GM12865 (cell line): ENCODE results near the gene ALDH1L2.

ENCODE experiments used
- DNase-seq: peaks from one replicate; pipeline ENCODE4 v3.0.0; 2010; ENCODE audit warnings: low read depth
- H3K4me3 ChIP-seq: 2 replicates; pipeline ENCODE4 v1.5.1; 2011; ENCODE audit warnings: mild to moderate bottlenecking, low read depth, low read length, control low read depth
- CTCF ChIP-seq: IDR thresholded peaks from 2 replicates; pipeline ENCODE4 v1.5.1; 2011; ENCODE audit warnings: low read length, control low read depth, low read depth, inconsistent platforms; ENCODE audit not compliant: insufficient read depth; ENCODE audit errors: missing control alignments

ALDH1L2 gene

DNA sequence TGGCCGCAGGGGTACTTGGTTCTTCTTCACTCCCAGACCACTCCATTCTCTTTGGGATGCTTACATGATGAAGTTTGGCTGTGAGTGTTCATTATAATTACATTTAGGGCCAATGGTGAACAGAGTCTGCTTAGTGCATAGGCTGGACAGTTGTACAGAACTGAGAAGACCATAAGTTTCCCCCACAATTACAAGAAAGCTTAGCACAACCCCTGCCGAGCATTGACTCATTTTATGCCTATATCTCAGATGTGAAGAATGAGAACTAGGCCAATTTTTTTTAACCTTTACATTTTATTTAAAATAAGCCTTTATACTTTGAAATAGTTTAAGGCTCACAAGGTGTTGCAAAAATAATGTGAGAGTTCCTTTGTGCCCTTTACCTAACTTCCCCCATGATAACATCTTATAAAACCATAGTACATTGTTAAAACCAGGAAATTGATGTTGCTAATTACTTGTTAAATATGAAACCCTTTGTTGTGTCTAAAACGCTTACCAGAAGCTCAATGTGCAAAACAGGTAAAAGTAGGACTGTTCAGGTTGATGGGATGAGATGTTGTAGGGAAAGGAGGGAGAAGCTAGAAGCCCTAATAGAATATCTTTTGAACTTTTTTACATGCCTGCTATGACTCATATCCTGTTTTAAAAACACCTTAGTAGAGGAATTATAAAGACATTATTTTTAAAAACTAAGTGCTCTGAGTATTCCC, 47.2 kb downstream of the ALDH1L2 start:
- no peak overlapping the region for H3K4me3 ChIP-seq
- no peak for TF ChIP-seq CTCF
- DNase-seq, result peak; percentile 37

GRCh38 chr12:105033851-105034250, 50.4 kb downstream of the ALDH1L2 start:
- TF ChIP-seq CTCF, result no peak
- DNase-seq, result peak; percentile 45
- H3K4me3 ChIP-seq, result no peak overlapping the region

- no peak for DNase-seq
- TF ChIP-seq CTCF, result no peak
- no peak overlapping the region for H3K4me3 ChIP-seq
Observed at GRCh38 chr12:105032703-105033357, 51.4 kb downstream of the ALDH1L2 start.

DNA sequence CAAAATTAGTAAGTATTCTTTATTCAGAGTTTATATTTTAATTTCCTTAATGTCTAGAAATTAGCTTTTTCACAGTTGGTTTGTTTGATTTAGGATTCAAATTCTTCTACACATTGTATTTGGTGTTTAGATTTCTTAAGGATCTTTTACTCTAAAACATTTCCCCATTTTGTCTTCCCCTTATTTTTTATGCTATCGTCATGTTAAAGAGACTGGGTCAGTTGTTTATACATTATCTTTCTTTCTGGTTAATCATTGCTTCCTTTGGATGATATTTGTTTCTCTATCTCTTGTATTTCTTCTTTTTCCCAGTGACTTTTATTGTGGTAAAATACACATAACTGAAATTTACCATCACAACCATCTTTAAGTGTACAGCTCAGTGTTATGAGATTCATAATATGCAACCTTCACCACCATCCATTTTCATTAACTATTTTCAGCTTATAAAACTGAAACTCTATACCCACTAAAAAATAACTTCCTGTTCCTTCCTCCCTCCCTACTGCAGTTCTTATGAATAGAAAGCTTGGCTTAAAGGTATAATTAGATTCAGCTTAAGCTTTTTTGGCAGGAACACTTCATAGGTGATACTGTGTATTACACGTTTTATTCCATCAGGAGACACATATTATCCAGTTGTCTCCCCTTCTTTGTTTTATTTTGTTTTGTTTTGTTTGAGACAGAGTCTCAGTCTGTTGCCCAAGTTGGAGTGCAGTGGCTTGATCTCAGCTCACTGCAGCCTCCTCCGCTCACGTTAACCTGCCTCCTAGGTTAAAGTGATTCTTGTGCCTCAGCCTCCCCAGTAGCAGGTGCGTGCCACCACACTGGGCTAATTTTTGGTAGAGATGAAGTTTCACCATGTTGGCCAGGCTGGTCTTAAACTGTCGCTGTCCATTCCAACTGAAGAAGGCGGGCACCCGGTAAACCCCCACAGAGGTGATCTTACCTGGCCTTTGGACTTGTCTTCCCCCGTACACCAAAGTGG, 53.1 kb downstream of the ALDH1L2 start:
- H3K4me3 ChIP-seq, result no peak overlapping the region; the same call in 1 of the 2 replicates
- peak; percentile 67 for DNase-seq
- TF ChIP-seq CTCF, result no peak

DNA sequence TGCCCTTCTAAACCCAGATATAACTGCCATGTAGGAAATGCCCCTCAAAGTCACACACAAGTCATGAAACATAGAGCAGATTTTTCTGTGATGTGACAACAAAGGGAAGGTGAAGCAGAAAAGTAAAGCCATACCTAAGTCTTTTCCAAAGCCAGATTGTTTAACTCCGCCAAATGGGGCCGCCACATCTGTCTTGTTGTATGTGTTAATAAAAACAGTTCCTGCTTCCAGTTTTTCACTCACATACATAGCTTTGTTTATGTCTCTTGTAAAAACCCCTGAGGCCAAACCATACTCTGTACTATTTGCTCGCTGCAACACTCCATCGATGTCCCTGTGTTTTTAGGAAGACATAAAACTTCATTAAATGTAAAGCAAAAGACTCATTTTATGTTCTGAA, 57.8 kb downstream of the ALDH1L2 start:
- no peak overlapping the region for H3K4me3 ChIP-seq
- no peak for TF ChIP-seq CTCF
- DNase-seq, result no peak

GRCh38 chr12:105025890-105026289, 58.4 kb downstream of the ALDH1L2 start:
- no peak for DNase-seq
- no peak for TF ChIP-seq CTCF

More at GRCh38 chr12:105025890-105026289, 58.4 kb downstream of the ALDH1L2 start:
- H3K4me3 ChIP-seq, result no peak overlapping the region
